Gastroesophageal sphincter (tissue), 3 donors: ENCODE measurements around the gene ZFX.

Source experiments
- CTCF ChIP-seq, 4 experiments: fragments of 200-600 bp in 2 of 4; fragments of 450-650 bp in 2 of 4; sonication (generic) in 1 of 4; IDR thresholded peaks; one replicate each; pipeline ENCODE4 v1.5.1; 2017 to 2019; ENCODE audit warnings: antibody characterized with exemption in 4 of 4, mild to moderate bottlenecking in 2 of 4, moderate library complexity in 2 of 4
- POLR2A ChIP-seq, 2 donors: fragments of 450-650 bp; IDR thresholded peaks; one replicate each; pipeline ENCODE4 v1.6.1; 2017; ENCODE audit warnings: antibody characterized with exemption in 2 of 2, mild to moderate bottlenecking in 2 of 2, moderate library complexity in 1 of 2
- POLR2AphosphoS5 ChIP-seq: sonication (generic); formaldehyde crosslinking; IDR thresholded peaks from one replicate; pipeline ENCODE4 v1.6.1; 2017; ENCODE audit warnings: antibody characterized with exemption

DNA sequence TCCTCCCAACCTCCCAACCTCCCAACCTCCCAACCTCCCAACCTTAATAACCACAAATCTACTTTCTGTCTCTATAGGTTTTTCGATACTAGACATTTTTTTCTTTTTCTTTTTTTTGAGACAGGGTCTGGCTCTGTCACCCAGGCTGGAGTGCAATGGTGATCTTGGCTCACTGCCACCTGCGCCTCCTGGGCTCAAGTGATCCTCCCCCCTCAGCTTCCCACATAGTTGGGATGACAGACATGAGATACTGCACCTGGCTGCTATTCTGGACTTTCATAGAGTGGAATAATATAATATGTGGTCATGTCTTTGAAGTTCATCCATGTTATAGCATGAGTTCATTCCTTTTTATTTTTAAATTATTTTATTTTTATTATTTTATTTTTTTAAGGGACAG, 39.5 kb upstream of the ZFX start:
- no peak for TF ChIP-seq CTCF (IDR thresholded peaks at IDR 0.05)
- no peak for TF ChIP-seq POLR2A (IDR thresholded peaks at IDR 0.05)
- TF ChIP-seq POLR2AphosphoS5 = no peak
